ENCODE results near the gene DCTPP1.

- no peak for TF ChIP-seq CTCF (IDR thresholded peaks at IDR 0.05; ENCODE audit: poor library complexity, severe bottlenecking)
- no peak for TF ChIP-seq EP300 (conservative IDR thresholded peaks at IDR 0.05; ENCODE audit: poor library complexity, severe bottlenecking)
Measured at GRCh38 chr16:30445149-30445407, 15.2 kb upstream of the DCTPP1 start.
